ENCODE measurements around the gene CUBN.

GRCh38 chr10:16989826-16990293, 139.8 kb downstream of the CUBN start:
- TF ChIP-seq CTCF (IDR thresholded peaks at IDR 0.05) (no peak), POLR2A (IDR thresholded peaks at IDR 0.05) (no peak)
